GM12874 (cell line): ENCODE data around the gene GLG1.

Source experiments
- TF ChIP-seq, protein P1 (sequence below): IDR thresholded peaks from 2 replicates; pipeline ENCODE4 v1.5.1; 2011; ENCODE audit warnings: low read depth, mild to moderate bottlenecking, control low read depth, low read length, moderate library complexity; ENCODE audit not compliant: insufficient read depth

GLG1 gene

DNA sequence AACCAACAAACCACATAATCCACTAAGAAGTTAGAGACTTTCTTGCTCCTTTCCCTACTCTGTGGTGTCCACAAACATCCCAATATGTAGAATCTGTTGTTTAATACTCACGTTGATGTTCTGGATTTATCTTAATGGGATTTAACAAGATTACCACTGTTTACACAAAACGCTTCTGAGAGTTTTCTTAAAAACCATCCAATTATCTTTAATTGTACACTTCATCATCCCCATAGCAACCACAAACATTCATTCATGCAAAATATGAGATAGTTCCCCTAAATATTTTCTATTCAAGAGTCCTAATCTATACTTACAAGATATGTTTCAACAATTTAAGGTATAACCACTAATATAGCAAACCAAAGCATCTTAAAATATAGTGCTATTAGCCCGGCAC lies 109.2 kb downstream of the GLG1 start:
- TF ChIP-seq, protein P1, sequence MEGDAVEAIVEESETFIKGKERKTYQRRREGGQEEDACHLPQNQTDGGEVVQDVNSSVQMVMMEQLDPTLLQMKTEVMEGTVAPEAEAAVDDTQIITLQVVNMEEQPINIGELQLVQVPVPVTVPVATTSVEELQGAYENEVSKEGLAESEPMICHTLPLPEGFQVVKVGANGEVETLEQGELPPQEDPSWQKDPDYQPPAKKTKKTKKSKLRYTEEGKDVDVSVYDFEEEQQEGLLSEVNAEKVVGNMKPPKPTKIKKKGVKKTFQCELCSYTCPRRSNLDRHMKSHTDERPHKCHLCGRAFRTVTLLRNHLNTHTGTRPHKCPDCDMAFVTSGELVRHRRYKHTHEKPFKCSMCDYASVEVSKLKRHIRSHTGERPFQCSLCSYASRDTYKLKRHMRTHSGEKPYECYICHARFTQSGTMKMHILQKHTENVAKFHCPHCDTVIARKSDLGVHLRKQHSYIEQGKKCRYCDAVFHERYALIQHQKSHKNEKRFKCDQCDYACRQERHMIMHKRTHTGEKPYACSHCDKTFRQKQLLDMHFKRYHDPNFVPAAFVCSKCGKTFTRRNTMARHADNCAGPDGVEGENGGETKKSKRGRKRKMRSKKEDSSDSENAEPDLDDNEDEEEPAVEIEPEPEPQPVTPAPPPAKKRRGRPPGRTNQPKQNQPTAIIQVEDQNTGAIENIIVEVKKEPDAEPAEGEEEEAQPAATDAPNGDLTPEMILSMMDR: no peak

GRCh38 chr16:74496054-74496453 lies 110.9 kb downstream of the GLG1 start:
- TF ChIP-seq, protein P1: no peak

DNA sequence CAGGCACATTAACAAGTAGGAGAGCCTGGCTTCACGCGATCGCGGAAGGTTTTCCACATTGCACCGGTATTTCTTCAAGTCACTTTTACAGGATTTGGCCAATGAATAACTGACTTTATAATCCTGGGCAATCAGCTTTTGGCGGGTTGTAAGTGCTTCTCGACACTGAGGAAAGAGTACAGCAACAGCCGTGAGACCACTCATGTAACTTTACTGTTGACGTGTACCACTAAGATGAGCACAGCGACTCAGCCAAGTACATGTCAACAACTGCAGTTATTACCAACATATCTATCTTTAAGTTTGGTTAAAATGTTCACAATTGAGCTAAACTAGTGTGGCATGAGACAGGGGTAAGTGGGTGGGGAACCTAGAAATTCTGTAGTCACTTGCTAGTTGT lies 113.9 kb downstream of the GLG1 start:
- TF ChIP-seq, protein P1: no peak

DNA sequence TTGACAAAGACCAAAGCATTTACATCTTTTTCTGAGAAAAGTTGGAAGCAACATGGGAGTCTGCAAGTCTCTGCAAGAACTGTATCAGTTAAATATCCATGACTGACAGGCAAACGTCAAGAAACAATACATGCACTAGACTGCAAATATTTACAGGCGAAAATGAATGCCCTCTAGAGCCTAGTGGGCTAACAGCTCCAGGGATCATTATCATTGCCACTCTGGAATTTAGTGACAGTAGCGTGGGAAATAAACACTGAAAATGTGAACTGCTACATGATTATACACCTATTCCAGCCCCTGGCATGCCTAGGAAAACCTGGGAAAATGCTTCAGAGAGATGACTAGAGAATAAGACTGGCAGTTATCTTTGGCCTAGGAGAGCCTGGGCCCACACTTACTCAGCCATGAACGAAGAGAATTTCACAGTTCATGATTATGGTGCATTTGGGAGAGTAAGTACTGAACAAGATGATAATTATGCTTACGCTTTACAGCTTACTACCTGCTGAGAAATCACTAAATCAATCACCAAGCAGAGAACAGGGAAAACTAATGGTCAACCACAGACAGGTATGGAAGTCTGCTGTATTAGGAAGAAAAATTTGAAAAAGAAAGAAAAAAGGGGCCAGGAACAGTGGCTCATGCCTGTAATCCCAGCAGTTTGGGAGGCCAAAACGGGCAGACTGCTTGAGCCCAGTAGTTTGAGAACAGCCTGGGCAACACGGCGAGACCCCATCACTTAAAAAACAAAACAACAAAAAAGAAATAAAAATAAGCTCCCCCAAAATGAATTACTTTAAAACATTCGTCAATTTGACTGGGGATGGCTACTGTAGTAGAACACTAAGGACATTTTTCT lies 119.0 kb downstream of the GLG1 start:
- TF ChIP-seq, protein P1: no peak

- TF ChIP-seq, protein P1: no peak
These were observed 121.0 kb downstream of the GLG1 start for GRCh38 chr16:74485916-74486315.

DNA sequence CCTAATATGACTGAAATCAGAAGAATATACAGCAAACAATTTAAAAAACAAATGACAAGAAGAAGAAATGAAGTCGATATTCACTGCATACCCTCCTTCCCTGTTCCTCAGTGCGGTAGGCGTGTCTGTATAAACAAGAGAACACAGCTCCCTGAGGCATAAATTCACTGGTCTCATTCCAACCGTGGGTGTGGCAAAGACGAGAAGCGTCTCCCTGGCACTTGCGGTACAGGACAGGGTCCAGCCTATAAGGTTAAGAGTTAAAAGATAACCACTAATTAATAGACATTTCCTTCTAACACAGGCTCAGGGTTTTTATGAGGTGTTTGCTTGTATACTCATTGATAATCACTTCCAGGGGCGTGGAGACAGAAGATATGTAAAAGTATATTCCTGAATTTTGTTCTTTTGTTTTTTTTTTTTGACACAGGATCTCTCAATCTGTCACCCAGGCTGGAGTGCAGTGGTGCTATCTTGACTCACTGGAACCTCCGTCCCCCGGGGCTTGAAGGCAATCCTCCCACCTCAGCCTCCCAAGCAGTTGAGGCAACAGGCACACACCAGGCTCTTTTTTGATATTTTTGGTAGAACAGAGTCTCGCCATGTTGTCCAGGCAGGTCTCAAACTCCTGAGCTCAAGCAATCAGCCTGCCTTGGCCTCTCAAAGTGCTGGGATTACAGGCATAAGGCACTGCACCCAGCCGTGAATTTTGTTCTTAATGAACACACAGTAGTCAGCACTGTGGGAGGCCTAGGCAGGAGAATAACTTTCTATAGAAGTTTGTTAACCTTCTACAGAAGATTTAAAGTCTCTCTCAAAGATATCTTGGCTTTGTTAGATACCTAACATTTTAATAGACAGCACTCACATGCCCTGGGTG lies 126.5 kb downstream of the GLG1 start:
- TF ChIP-seq, protein P1: no peak

DNA sequence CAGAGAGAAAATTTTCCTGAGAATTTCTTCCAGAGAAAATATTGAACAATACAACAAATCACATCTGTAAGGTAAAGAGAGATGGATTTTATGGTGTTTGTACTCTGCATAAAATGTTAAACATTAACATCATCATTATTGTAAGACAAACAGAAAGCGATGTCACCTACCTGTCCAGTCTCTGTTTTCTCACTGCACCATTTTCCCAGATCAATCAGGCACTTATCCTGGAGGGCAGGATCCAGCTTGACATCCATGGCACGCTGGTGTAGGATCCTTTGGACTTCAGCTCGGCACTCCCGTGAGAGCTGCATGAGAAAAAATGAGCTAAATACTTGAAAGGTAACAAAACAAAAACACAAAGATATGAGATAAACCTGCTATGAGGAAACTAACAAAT lies 129.7 kb downstream of the GLG1 start:
- TF ChIP-seq, protein P1: no peak
